ENCODE data around the gene TUBA3D. TPM values are rescaled to one million over a fixed set of nuclear protein-coding genes. Genes with fewer than 3 reads are reported as not detected.
A peak's percentile ranks its signal among the peaks of the same experiment; 100 is the strongest.
"Not testable (repeated sequence)": the region's sequence is repeated elsewhere in the genome, so short reads cannot be mapped to it uniquely, and the experiment has no call there.

The TUBA3D gene
- total RNA-seq, 4 donors from 2014 or later: not detected

DNA sequence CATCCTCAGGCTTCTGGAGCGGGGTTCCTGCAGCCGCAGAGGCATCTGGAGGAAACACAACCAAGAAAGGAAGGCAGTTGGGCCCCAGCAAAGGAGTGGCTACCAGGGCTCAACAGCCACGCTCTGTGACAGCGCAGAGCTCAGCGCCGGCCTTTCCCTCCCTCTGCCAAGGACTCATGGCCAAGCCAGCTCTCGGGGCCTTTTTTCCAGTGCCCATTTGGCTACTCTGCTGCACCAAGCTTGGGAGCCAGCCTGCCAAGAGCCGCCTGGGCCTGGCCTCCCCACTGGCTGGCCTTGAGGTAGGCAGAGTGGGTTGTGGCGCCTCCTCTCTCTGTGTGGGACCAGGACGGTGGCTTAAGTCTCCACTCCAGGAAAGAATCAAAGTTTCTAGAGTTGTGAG is 44.6 kb downstream of the TUBA3D start:
- H3K9me3 ChIP-seq: no peaks in the 10 kb centered on the region
- DNase-seq: no peak
- no peak for TF ChIP-seq POLR2A (IDR thresholded peaks at IDR 0.05)
- TF ChIP-seq EP300 (IDR thresholded peaks at IDR 0.05; ENCODE audit: low read depth): no peak
- TF ChIP-seq POLR2AphosphoS5 (IDR thresholded peaks at IDR 0.05): no peak
- TF ChIP-seq, protein P1, sequence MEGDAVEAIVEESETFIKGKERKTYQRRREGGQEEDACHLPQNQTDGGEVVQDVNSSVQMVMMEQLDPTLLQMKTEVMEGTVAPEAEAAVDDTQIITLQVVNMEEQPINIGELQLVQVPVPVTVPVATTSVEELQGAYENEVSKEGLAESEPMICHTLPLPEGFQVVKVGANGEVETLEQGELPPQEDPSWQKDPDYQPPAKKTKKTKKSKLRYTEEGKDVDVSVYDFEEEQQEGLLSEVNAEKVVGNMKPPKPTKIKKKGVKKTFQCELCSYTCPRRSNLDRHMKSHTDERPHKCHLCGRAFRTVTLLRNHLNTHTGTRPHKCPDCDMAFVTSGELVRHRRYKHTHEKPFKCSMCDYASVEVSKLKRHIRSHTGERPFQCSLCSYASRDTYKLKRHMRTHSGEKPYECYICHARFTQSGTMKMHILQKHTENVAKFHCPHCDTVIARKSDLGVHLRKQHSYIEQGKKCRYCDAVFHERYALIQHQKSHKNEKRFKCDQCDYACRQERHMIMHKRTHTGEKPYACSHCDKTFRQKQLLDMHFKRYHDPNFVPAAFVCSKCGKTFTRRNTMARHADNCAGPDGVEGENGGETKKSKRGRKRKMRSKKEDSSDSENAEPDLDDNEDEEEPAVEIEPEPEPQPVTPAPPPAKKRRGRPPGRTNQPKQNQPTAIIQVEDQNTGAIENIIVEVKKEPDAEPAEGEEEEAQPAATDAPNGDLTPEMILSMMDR (IDR thresholded peaks at IDR 0.05): no peak
- no peaks in the 10 kb centered on the region for H3K27me3 ChIP-seq
- H3K4me3 ChIP-seq: no peak overlapping the region
- no peaks in the 10 kb centered on the region for H3K4me1 ChIP-seq
- H3K27ac ChIP-seq: no peak overlapping the region
- in situ Hi-C loops (cut with MboI; ENCODE audit: low pct_ligation_motif_present in 1 of 4, low pct_unique_long_range_greater_than_20kb in 1 of 4, low sequenced_read_pairs in 3 of 4) (no loop called here), intact Hi-C loops (cut with DNase I; ENCODE audit: low total_unique reads) (loop anchor here (10.0 kb wide), 1 partner anchor 106 kb away; no protein-coding TSS in a partner anchor)
- H3K36me3 ChIP-seq: peaks cover 0 to 7% (median 3%) of the 10 kb centered on the region in 4 donors
- WGBS, 2 donors (ENCODE audit: low coverage in 1 of 2): 95% methylated on average over 10 of the region's 10 CpGs; no CpG with 5 or more reads in 1 of the 2 donors

DNA sequence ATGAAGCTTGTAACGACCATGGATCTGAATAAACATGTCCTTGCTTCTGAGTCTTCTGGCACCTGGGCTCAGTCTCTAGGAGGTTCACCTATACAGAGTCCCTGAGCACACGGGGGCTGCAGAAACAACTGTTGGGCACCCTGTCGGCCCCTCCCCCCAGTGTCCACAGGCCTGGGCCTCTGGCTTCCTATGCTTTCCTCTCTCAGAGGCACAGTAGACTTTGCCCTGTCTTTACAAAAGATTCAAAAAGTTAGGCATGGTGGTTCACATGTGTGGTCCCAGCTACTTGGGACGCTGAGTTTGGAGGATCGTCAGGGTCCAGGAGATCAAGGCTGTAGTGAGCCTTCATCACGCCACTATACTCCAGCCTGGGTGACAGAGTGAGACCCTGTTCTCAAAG is 45.6 kb downstream of the TUBA3D start:
- H3K27ac ChIP-seq; H3K9me3 ChIP-seq; H3K27me3 ChIP-seq; DNase-seq; H3K36me3 ChIP-seq; H3K4me3 ChIP-seq; in situ Hi-C loops (cut with MboI; ENCODE audit: low pct_ligation_motif_present in 1 of 4, low pct_unique_long_range_greater_than_20kb in 1 of 4, low sequenced_read_pairs in 3 of 4); H3K4me1 ChIP-seq: not testable (repeated sequence)
- 80 to 89% methylated on average over 1 to 6 of the region's 6 CpGs for WGBS, 2 donors (ENCODE audit: low coverage in 1 of 2)
- intact Hi-C loops (cut with DNase I; ENCODE audit: low total_unique reads): loop anchor here (10.0 kb wide), 1 partner anchor 107 kb away; no protein-coding TSS in a partner anchor

DNA sequence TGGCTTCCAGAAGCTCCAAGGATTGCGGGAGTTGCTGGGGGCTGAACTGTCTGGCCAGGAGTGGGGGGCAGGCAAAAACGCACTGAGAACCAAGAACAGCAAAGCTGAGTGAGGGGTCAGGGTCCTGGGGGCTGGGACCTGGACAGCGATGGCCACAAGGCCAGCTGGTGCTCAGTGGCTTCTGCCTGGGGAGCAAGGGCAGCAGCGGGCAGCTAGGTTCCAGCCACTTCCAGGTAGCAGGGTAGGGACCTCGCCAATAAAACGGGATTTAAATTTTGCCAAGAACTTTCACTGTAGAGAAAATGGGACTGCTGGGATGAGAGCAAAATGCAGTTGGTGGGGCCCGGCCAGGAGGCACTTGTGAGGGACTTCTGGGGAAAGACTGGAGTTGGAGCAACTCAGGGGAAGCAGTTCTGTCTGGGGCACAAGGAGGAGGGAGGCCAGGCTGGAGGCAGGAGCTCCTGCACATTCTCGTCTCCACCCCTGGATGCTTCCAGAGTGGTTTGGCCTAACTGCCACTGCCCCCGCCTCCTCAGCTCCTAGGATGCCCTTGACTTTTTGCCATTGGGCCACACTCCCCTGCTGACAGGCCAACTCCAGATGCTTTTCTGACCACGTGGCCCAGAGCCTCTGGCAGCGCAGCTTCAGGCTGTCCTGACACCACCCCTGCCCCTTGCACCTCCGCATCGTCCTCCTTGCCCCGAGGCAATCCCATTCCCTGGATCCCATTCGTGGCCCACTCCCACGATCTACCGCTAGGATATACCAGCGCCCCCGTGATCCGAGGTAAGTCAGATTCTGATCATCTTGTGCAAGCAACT is 46.3 kb downstream of the TUBA3D start:
- intact Hi-C loops (cut with DNase I; ENCODE audit: low total_unique reads) (loop anchor here (10.0 kb wide), 1 partner anchor 107 kb away; no protein-coding TSS in a partner anchor), in situ Hi-C loops (cut with MboI; ENCODE audit: low pct_ligation_motif_present in 1 of 4, low pct_unique_long_range_greater_than_20kb in 1 of 4, low sequenced_read_pairs in 3 of 4) (no loop called here)
- Histone ChIP-seq H3K4me1 (peaks cover 0 to 2% (median 1%) of the 10 kb centered on the region in 4 donors), H3K9me3 (no peaks in the 10 kb centered on the region), H3K27ac (no peak overlapping the region), H3K36me3 (peaks cover 0 to 7% (median 3%) of the 10 kb centered on the region in 4 donors), H3K27me3 (no peaks in the 10 kb centered on the region), H3K4me3 (no peak overlapping the region)
- 80 to 92% methylated on average over 11 to 20 of the region's 20 CpGs for WGBS, 2 donors (ENCODE audit: low coverage in 1 of 2)
- TF ChIP-seq EP300 (IDR thresholded peaks at IDR 0.05; ENCODE audit: low read depth) (no peak), POLR2AphosphoS5 (IDR thresholded peaks at IDR 0.05) (no peak), POLR2A (IDR thresholded peaks at IDR 0.05) (no peak)
- TF ChIP-seq, protein P1 (IDR thresholded peaks at IDR 0.05): no peak
- DNase-seq: no peak

DNA sequence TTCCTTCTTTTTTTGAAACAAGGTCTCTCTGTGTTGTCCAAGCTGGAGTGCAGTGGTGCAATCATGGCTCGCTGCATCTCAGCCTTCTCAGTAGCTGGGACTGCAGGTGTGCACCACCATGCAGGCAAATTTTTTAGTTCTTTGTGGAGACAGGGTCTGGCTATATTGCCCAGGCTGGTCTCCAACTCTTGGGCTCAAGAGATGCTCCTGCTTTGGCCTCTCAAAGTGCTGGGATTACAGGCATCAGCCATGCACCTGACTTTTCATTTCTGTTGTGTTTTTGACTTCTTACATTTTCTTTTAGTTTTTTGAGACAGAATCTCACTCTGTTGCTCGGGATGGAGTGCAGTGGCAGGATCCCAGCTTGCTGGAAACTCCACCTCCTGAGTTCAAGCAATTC is 49.3 kb downstream of the TUBA3D start:
- H3K4me3 ChIP-seq; H3K9me3 ChIP-seq; H3K36me3 ChIP-seq; DNase-seq; H3K27ac ChIP-seq; in situ Hi-C loops (cut with MboI; ENCODE audit: low pct_ligation_motif_present in 1 of 4, low pct_unique_long_range_greater_than_20kb in 1 of 4, low sequenced_read_pairs in 3 of 4); H3K27me3 ChIP-seq: not testable (repeated sequence)
- intact Hi-C loops (cut with DNase I; ENCODE audit: low total_unique reads): loop anchor here (10.0 kb wide), 1 partner anchor 110 kb away; no protein-coding TSS in a partner anchor
- WGBS, 2 donors (ENCODE audit: low coverage in 1 of 2): 75 to 82% methylated on average over 2 of the region's 2 CpGs
- peaks cover 3 to 16% (median 9%) of the 10 kb centered on the region in 4 donors for H3K4me1 ChIP-seq

DNA sequence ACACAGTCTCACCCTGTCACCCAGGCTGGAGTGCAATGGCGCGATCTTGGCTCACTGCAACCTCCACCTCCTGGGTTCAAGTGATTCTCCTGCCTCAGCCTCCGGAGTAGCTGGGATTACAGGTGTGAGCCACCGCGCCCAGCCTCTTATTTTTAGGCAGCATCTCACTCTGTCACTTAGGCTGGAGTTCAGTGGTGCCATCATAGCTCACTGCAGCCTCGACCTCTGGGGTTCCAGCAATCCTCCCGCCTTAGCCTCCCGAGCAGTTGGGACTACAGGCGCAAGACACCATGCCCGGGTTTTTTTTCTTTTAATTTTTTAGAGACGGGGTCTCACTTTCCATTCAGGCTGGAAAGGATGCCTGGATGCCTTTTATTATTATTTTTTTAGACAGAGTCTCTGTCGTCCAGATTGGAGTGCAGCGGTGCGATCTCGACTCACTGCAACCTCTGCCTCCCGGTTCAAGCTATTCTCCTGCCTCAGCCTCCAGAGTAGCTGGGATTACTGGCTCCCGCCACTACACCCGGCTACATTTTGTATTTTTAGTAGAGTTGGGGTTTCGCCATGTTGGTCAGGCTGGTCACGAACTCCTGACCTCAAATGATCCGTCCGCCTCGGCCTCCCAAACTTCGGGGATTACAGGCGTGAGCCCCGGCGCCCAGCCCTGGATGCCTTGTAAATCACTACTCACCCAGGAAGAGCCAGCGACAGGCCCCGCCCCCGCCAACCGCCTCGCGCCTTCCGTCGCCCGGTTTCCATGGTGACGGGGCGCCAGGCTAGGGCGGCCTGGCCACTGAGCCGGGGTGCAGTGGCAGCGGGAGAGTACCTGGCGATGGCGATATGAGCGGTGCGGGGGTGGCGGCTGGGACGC is 51.4 kb downstream of the TUBA3D start, which contains the start of gene CCDC74A:
TSS of gene CCDC74A (plus strand) at position 758 of the 871 bp plus-strand sequence. CDS start at position 841, 83 bp downstream.
- H3K27me3 ChIP-seq; H3K36me3 ChIP-seq; H3K9me3 ChIP-seq; in situ Hi-C loops (cut with MboI; ENCODE audit: low pct_ligation_motif_present in 1 of 4, low pct_unique_long_range_greater_than_20kb in 1 of 4, low sequenced_read_pairs in 3 of 4): not testable (repeated sequence)
- DNase-seq: peak; percentile 85
- peaks cover 3 to 16% (median 9%) of the 10 kb centered on the region in 4 donors for H3K4me1 ChIP-seq
- H3K27ac ChIP-seq: peak within 1 kb of the TSS; percentile 25 to 61 (median 28)
- H3K4me3 ChIP-seq: peak within 1 kb of the TSS in 3 of 4 donors; percentile 27 to 53 (median 35)
- intact Hi-C loops (cut with DNase I; ENCODE audit: low total_unique reads): loop anchor here (10.0 kb wide), 1 partner anchor 113 kb away; no protein-coding TSS in a partner anchor
- WGBS, 2 donors (ENCODE audit: low coverage in 1 of 2): 36 to 83% methylated on average over 4 to 28 of the region's 47 CpGs

DNA sequence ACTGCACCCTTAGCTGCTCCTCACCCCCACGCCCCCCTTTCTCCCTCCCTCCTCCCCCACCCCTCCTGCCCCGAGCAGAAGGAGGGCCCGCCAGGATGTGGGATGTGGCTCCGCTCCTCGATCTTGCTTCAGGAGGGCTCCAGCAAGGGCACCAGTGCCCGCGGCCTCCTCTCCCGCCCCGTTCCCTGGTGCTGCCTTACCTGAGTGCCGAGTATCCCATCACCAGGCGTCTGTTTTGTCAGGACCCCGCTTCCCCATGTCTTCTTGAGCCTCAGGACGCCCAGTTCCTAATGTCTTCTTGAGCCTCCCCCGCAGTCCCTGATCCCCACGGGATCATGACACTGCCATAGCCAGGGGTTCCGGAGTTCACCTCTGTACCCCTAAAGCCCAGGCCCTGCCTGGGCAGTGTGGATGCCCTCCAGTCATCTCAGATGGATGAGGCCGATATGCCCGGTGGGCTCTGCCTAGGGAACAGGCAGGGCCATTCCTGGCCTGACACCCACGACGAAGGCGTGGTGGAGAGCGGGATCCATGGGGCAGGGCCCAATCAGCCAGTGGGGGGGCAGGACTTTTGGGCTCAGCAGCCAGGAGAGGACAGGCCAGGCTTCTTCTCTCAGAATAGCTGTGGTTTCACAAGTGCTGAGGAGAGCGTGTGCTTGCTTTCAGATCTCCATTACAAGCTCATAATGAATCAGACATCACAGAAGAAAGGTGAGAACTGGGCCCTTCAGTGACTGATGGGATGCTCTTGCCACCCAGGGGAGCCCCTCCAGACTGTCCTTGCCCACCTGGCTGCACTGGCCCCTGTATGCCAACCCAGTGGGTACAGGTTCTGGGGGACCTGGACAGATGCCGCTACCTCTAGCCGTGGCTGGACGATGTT is 53.3 kb downstream of the TUBA3D start:
- H3K36me3 ChIP-seq; DNase-seq; H3K9me3 ChIP-seq; in situ Hi-C loops (cut with MboI; ENCODE audit: low pct_ligation_motif_present in 1 of 4, low pct_unique_long_range_greater_than_20kb in 1 of 4, low sequenced_read_pairs in 3 of 4); H3K27ac ChIP-seq; H3K27me3 ChIP-seq: not testable (repeated sequence)
- 77% methylated on average over 21 of the region's 26 CpGs; no CpG with 5 or more reads in 1 of the 2 donors for WGBS, 2 donors (ENCODE audit: low coverage in 1 of 2)
- Histone ChIP-seq H3K4me1 (peaks cover 3 to 16% (median 9%) of the 10 kb centered on the region in 4 donors), H3K4me3 (peak overlapping the region in 1 of 4 donors; percentile 53)
- intact Hi-C loops (cut with DNase I; ENCODE audit: low total_unique reads): loop anchor here (10.0 kb wide), 1 partner anchor 114 kb away; no protein-coding TSS in a partner anchor

DNA sequence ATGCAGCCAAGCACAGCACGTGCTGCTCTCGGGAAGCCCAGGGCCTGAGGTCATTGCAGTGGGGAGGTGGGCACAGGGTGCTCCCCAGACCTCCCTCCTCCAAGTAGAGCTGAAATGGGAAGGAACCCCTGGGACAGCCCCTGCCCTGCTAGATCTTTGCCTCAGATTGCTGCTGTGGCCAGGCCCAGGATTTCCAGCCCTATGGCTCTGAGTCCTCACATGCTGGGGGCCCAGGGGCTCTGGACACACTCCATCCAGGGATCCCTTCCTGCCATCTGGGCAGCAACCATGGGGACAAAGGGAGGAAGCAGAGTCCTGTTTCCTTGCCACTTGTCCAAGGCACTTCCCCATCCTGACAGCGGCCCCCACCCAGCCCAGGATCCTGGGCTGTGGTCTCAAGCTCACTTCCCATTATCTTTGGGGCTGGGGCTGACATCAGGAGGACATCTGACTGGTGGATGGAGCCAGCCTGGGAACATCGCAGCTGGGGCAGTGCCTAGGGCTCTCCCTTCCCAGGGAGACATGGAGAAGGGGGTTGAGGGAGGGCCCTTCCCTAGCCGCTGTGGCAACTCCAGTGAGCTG is 54.0 kb downstream of the TUBA3D start:
- 100% methylated on average over 2 of the region's 5 CpGs; no CpG with 5 or more reads in 1 of the 2 donors for WGBS, 2 donors (ENCODE audit: low coverage in 1 of 2)
- in situ Hi-C loops (cut with MboI; ENCODE audit: low pct_ligation_motif_present in 1 of 4, low pct_unique_long_range_greater_than_20kb in 1 of 4, low sequenced_read_pairs in 3 of 4); DNase-seq; H3K27ac ChIP-seq; H3K36me3 ChIP-seq; H3K27me3 ChIP-seq; H3K9me3 ChIP-seq; H3K4me3 ChIP-seq: not testable (repeated sequence)
- peaks cover 3 to 16% (median 9%) of the 10 kb centered on the region in 4 donors for H3K4me1 ChIP-seq
- intact Hi-C loops (cut with DNase I; ENCODE audit: low total_unique reads): loop anchor here (10.0 kb wide), 1 partner anchor 115 kb away; no protein-coding TSS in a partner anchor
